ENCODE results near the gene TMEM167B. TPM values are rescaled to one million over a fixed set of nuclear protein-coding genes. Genes with fewer than 3 reads are reported as not detected.

The TMEM167B gene
- polyA plus RNA-seq, 1 donor (not counting 4 experiments of a cell fraction or from before 2014, with no cell fraction given), result 15.7 TPM

DNA sequence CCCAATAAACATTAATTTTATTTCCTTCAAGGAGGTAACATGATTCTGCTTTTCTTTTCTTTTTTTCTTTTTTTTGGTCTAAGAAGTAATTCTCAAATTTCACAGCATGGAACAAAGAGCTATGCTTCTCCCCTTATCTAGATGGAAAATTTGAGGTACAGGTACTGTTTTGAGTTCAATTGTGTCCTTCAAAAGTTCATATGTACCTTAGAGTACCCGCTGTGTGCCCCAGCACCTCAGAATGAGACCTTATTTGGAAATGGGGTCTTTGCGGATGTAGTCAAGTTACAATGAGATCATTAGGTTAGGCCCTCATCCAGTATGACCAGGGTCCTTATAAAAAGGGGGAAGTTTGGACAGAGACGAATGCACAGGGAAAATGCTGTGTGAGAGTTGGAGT lies 45.4 kb downstream of the TMEM167B start:
- H3K79me2 ChIP-seq (ENCODE audit: control insufficient read depth, insufficient read depth, low read length), result no peaks in the 10 kb centered on the region
- H3K4me3 ChIP-seq (ENCODE audit: control insufficient read depth in 2 of 3, extremely low read depth in 1 of 3, insufficient read depth in 2 of 3, low read depth in 1 of 3, low read length in 3 of 3), result no peak overlapping the region
- H3K27me3 ChIP-seq (ENCODE audit: control insufficient read depth, extremely low read depth, insufficient read depth, low read length), result no peaks in the 10 kb centered on the region
- no peak overlapping the region for H3K9ac ChIP-seq (ENCODE audit: control insufficient read depth, extremely low read depth, insufficient read depth, low read length)
- FAIRE-seq (no peak), DNase-seq (ENCODE audit: low read depth, low spot score) (no peak)
- TF ChIP-seq, protein P1, sequence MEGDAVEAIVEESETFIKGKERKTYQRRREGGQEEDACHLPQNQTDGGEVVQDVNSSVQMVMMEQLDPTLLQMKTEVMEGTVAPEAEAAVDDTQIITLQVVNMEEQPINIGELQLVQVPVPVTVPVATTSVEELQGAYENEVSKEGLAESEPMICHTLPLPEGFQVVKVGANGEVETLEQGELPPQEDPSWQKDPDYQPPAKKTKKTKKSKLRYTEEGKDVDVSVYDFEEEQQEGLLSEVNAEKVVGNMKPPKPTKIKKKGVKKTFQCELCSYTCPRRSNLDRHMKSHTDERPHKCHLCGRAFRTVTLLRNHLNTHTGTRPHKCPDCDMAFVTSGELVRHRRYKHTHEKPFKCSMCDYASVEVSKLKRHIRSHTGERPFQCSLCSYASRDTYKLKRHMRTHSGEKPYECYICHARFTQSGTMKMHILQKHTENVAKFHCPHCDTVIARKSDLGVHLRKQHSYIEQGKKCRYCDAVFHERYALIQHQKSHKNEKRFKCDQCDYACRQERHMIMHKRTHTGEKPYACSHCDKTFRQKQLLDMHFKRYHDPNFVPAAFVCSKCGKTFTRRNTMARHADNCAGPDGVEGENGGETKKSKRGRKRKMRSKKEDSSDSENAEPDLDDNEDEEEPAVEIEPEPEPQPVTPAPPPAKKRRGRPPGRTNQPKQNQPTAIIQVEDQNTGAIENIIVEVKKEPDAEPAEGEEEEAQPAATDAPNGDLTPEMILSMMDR (optimal IDR thresholded peaks at IDR 0.05 in 1 of 3, IDR thresholded peaks at IDR 0.05 in 1 of 3, conservative IDR thresholded peaks at IDR 0.05 in 1 of 3; ENCODE audit: extremely low read depth in 1 of 3, insufficient read depth in 2 of 3, low read length in 3 of 3), result no peak
- no peak for TF ChIP-seq EZH2 (IDR thresholded peaks at IDR 0.05; ENCODE audit: low read length)
- H3K27ac ChIP-seq (ENCODE audit: control insufficient read depth, insufficient read depth, low read length), result no peak overlapping the region
- no peaks in the 10 kb centered on the region for H3K9me3 ChIP-seq (ENCODE audit: control insufficient read depth, low read depth, low read length)
- H3K4me2 ChIP-seq (ENCODE audit: control insufficient read depth, extremely low read depth, insufficient read depth, low read depth, low read length), result no peak overlapping the region
- no peak overlapping the region for H2AFZ ChIP-seq (ENCODE audit: control insufficient read depth, low read length)
- no peaks in the 10 kb centered on the region for H3K4me1 ChIP-seq (ENCODE audit: control insufficient read depth, extremely low read depth, insufficient read depth, low read length)
- H3K9me1 ChIP-seq (ENCODE audit: control insufficient read depth, extremely low read depth, insufficient read depth, low read length), result no peaks in the 10 kb centered on the region
- H3K36me3 ChIP-seq (ENCODE audit: control insufficient read depth in 2 of 2, extremely low read depth in 1 of 2, insufficient read depth in 2 of 2, low read length in 2 of 2), result no peaks in the 10 kb centered on the region
- H4K20me1 ChIP-seq (ENCODE audit: control insufficient read depth, extremely low read depth, insufficient read depth, low read length), result no peaks in the 10 kb centered on the region
- dilution Hi-C loops (cut with MboI; ENCODE audit: extremely low pct_ligation_motif_present, low sequenced_read_pairs), result no loop called here

DNA sequence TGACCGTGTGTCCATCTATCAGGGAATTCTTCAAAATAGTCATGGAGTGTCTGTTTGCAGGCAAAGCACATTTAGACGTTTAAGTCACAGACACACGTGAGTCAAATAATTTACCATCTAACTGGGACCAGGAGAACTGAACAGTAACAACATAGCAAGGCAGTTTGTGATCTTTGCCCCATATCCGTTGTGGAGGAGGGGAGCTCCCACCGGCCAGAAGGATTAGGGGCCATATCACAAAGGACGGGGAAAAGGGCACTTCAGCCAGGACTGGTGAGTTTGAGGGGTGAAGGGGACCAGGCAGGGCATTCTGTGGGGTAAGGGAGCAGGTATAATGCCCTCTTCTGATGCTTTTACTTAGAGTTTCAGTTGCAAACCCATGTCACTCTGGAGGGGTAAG lies 46.2 kb downstream of the TMEM167B start:
- no peak overlapping the region for H3K4me2 ChIP-seq (ENCODE audit: control insufficient read depth, extremely low read depth, insufficient read depth, low read depth, low read length)
- H3K27ac ChIP-seq (ENCODE audit: control insufficient read depth, insufficient read depth, low read length), result no peak overlapping the region
- no peak overlapping the region for H3K9ac ChIP-seq (ENCODE audit: control insufficient read depth, extremely low read depth, insufficient read depth, low read length)
- H3K36me3 ChIP-seq (ENCODE audit: control insufficient read depth in 2 of 2, extremely low read depth in 1 of 2, insufficient read depth in 2 of 2, low read length in 2 of 2), result no peaks in the 10 kb centered on the region
- no peak overlapping the region for H2AFZ ChIP-seq (ENCODE audit: control insufficient read depth, low read length)
- dilution Hi-C loops (cut with MboI; ENCODE audit: extremely low pct_ligation_motif_present, low sequenced_read_pairs), result no loop called here
- H3K9me1 ChIP-seq (ENCODE audit: control insufficient read depth, extremely low read depth, insufficient read depth, low read length), result no peaks in the 10 kb centered on the region
- H3K4me3 ChIP-seq (ENCODE audit: control insufficient read depth in 2 of 3, extremely low read depth in 1 of 3, insufficient read depth in 2 of 3, low read depth in 1 of 3, low read length in 3 of 3), result no peak overlapping the region
- DNase-seq (ENCODE audit: low read depth, low spot score), result no peak
- H4K20me1 ChIP-seq (ENCODE audit: control insufficient read depth, extremely low read depth, insufficient read depth, low read length), result no peaks in the 10 kb centered on the region
- FAIRE-seq, result no peak
- no peak for TF ChIP-seq EZH2 (IDR thresholded peaks at IDR 0.05; ENCODE audit: low read length)
- TF ChIP-seq, protein P1 (optimal IDR thresholded peaks at IDR 0.05 in 1 of 3, IDR thresholded peaks at IDR 0.05 in 1 of 3, conservative IDR thresholded peaks at IDR 0.05 in 1 of 3; ENCODE audit: extremely low read depth in 1 of 3, insufficient read depth in 2 of 3, low read length in 3 of 3), result no peak
- no peaks in the 10 kb centered on the region for H3K4me1 ChIP-seq (ENCODE audit: control insufficient read depth, extremely low read depth, insufficient read depth, low read length)
- no peaks in the 10 kb centered on the region for H3K9me3 ChIP-seq (ENCODE audit: control insufficient read depth, low read depth, low read length)
- no peaks in the 10 kb centered on the region for H3K27me3 ChIP-seq (ENCODE audit: control insufficient read depth, extremely low read depth, insufficient read depth, low read length)
- H3K79me2 ChIP-seq (ENCODE audit: control insufficient read depth, insufficient read depth, low read length), result no peaks in the 10 kb centered on the region

Measured in keratinocyte (primary cell).